CD4-positive, alpha-beta T cell treated with Interferon gamma for 1 hour (primary cell): ENCODE measurements around the gene PRRG1.
"Not testable (repeated sequence)": the region's sequence is repeated elsewhere in the genome, so short reads cannot be mapped to it uniquely, and the experiment has no call there.

Experiments
- DNase-seq: peaks from one replicate; pipeline ENCODE4 v3.0.0-alpha.2; 2020

Gene PRRG1

DNA sequence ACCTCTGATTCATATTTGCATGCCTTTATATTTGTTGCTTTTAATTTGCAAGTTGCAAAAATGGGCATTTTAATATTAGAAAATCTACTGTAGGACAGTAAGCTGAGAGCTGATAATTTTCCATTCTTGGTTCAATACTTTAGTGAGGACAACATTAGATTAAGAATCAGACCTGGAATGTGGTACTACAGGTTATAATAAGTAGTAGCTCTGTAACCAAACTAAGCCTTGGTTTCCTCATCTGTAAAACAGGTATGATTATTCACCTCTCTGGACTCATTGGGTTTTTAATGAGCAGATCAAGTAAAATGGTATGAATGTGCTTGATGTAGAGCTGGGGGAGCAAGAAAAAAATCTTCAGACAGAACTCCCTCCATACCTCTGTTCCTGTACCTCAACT lies 31.1 kb downstream of the PRRG1 start:
- no peak for DNase-seq

DNA sequence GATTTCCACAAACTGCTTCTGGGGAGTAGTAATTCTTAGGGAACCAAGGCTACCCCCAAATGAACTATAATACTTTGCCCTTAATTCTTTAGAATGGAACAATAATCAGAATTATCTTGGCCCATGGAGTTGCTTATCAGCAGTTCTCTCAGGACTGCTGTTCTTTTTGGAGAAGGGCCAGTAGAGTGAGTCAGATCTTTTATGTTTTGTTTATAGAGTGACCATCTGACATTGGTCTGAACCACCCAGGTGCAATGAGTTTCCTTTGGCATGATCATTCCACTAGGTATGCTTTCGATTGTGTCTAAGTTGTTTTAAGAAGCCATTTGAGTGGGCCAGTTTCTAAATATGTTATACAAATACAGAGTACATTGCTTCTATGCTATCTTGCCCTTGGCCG lies 31.8 kb downstream of the PRRG1 start:
- no peak for DNase-seq

DNA sequence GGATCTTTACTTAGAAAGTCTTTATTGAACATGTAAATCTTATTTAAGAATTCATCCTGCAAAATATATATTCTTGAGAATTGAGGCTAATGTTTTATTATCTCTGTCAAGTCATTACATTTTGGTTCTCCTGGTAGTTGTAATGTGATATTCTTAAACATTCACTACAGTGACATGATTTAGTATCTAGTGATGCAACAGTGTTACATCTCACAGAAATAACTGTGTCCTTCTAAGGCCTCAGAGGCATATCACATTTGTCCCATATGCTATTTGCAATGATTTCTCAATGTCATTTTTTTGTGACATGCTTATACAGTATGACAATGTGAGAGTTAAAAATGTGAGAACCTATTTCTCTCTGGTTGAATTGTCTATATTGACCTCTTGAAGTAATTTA lies 34.1 kb downstream of the PRRG1 start:
- no peak for DNase-seq

DNA sequence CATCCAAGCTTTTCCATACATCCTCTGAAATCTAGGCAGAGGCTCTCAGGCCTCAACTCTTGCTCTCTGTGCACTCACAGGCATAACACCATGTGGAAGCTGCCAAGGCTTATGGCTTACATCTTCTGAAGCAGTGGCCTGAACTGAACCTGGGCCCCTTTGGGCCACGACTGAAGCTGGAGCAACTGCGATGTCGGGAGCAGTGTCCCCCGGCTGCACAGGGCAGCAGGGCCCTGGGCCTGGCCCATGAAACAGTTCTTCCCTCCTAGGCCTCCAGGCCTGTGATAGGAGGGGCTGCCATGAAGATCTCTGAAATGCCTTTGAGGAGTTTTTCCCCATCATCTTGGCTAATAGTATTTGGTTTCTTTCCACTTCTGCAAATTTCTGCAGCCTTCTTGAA lies 39.2 kb downstream of the PRRG1 start:
- no peak for DNase-seq

DNA sequence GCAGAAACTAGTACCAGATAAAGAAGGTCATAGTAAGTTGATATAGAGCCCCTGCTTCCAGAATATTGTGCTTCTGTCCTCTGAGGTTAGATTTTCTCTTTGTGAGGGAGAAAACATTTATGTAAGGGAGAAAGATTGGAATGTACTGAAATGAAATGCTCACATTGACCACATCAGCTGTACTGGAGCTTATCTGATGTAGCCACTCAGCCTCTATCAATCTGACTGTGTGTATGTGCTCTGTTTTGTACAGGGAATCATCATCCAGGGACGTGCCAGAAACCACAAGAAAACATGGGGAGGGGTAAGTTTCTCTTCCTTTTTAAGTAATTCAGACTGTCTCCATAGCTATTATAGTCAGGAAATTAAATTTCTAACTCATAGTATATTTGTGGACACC lies 56.8 kb downstream of the PRRG1 start:
- DNase-seq, result no peak

DNA sequence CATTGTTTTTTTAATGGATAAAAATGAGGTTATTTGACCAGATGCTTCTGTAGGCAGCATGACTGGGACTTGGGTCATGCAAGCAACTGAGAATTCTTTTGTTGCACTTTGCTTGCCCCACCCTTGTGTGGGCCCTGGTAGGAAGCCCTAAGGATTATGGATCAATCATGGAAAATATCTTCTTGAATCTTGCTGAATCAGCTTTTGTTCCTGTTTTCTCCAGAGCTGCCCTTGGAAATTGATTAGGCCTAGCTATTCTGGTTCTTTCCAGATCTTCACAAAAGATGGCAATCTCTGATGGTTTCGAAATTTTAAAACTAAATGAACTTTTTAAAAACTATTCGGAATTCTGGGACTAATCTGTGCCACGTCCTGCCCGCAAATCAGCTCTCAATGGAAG lies 58.6 kb downstream of the PRRG1 start:
- no peak for DNase-seq

DNA sequence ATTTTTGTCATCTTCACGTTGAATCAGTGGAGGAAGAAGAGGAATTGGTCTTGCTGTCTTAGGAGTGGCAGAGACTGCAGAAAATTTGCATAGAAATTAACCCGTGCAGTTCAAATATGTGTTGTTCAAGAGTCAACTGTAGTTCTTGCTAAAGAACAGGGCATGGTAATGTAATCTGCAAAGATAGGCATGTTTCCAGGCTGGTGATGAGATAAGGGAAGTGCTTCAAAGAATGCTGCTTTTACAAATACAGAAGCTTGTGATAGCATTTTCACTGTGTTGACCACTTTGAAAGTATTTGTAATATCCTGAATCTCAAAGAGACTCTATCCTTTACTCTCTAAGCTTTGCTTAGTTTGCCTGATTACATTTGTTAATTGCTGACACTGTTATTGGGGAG lies 60.1 kb downstream of the PRRG1 start:
- no peak for DNase-seq

DNA sequence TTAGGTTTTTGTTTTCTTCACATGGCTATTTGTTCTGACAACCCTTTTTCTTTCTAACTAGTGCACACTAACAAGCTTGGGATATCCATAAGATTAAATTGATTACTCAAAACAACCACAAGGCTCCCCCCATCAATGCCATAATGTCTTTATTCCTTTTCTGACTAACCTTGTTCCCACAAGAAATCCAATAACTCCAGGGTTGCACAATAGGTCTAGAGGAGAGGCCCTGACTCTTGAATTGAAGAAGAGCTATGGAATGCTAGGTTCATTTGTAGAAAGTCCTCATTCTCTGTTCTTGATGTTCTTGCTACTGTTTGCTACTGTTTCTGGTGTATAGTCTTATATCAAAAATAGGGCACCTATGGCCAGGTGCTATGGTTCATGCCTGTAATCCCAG lies 71.0 kb downstream of the PRRG1 start:
- no peak for DNase-seq

DNA sequence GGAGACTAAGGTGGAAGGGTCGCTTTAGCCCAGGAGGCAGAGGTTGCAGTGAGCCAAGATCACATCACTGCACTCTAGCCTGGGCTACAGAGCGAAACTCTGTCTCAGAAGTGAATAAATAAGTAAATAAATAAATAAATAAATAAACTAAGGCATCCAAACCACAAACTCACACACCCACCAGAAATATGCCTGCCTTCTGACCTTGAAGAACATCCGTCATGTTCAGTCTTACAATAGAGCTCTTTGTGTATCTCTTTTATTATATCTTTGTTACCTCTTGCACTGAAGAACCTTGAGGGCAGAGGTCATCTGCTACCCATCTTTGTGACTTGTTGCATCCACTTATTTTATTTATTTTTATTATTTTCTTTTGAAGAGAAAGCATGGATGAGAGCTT lies 71.6 kb downstream of the PRRG1 start:
- DNase-seq, result no peak

DNA sequence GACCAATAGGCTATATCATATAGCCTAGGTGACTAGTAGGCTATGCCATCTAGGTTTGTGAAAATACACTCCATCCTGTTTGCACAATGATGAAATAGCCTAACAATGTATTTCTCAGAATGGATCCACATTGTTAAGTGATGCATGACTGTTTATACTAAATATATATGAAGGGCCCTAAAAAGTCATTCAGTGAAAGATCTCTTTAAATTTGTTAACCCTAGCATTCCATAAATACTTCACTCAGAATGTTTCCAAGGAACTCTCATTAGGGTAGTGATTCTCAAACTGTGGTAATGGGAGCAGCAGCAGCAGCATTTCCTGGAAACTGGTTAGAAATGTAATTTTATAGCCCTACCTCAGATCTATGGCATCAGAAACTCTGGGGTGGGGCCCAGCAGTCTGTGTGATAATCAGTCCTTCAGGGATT lies 74.9 kb downstream of the PRRG1 start:
- no peak for DNase-seq

DNA sequence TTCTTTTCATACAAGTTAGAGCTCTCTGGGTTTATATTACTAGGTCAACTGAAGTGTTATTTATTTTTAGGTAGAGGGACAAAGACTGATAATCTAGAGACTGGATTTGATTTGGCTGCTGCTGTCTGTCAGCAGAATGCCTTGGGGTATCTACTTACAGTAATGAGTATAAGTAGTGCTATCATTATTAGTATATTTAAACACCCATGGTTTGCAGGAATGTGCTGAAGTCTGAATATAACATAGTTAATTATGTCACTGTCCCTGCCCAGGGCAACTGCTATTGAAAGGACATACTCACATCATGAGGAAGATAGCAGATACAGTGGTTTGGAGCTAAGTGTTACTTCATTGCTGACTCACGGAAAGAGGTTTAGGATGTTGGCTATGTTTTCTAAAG lies 76.2 kb downstream of the PRRG1 start:
- DNase-seq, result no peak

DNA sequence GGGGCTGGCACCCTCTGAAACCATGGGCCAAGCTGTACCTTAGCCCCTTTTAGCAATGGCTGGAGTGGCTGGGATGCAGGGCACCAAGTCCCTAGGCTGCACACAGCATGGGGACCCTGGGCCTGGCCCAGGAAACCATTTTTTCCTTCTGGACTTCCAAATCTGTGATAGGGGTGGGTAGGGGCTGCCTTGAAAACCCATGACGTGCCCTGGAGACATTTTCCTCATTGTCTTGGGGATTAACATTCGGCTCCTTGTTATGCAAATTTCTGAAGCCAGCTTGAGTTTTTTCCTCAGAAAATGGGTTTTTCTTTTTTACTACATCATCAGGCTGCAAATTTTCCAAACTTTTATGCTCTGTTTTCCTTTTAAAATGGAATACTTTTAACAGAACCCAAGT lies 79.8 kb downstream of the PRRG1 start:
- not testable (repeated sequence) for DNase-seq

DNA sequence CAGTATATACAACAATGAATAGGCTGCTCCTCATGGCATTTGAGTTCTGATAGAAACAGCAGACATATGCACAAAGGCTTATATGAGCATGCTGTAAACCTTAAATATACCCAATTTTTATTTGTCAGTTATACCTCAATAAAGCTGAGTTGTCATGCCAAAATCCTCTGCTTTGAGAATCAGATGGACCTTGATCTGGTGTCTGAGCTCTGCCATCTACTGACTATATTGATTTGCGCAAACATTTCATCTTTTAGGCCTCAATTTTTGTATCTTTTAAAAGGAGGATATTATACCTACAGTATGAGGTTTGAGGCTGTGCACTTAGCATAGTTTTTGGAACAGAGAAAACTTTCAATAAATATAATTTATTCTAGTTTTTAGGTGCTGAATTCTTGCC lies 85.2 kb downstream of the PRRG1 start:
- DNase-seq, result no peak

DNA sequence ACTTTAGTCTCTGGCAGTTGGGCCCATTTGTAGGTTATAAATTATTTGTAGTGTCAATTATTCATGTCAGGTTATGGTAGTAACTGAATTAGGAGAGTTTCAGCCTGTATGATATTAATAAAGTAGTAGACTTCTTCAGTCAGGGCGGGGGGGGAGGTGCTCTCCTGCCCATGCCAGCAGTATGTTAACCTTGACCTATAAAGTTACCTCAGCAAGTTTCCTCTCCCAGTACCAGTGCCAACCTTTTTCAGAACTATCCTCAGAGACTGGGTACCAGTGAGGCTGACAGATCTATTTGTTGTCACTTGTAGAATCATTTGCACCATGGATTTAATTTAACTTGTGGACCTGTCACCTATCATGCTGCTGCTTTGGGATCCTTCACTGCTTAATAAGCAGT lies 88.0 kb downstream of the PRRG1 start:
- no peak for DNase-seq

DNA sequence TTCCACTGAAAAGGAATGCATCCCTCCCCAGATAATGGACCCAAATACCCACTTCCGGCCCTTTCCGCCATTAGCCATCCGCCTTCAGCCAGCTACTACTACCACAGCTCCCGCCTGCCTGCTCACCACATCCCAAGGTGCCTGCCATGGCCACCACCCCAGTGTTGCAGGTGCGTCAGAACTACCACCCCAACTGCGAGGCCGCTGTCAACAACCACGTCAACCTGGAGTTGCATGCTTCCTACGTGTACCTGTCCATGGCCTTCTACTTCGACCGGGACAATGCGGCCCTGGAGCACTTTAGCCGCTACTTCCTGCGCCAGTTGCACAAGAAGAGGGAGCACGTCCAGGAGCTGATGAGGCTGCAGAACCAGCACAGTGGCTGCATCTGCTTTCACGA lies 92.2 kb downstream of the PRRG1 start:
- no peak for DNase-seq

DNA sequence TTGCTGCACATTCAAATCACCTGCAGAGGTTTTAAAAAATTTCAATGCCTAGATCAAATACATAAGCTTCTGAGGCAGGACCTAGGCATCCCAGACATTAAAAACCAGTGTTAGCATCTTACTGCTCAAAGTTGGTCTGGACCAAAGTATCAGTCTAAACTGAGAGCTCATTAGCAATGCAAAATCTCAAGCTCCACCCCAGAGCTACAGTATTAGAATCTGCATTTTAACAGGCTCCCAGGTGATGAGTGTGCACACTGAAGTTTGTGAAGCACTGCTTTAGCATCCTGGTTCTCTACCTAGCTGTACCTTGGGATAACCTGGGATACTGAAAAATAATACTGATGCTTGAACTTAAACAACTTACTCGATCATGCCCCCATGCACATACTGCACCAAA lies 96.0 kb downstream of the PRRG1 start:
- no peak for DNase-seq

DNA sequence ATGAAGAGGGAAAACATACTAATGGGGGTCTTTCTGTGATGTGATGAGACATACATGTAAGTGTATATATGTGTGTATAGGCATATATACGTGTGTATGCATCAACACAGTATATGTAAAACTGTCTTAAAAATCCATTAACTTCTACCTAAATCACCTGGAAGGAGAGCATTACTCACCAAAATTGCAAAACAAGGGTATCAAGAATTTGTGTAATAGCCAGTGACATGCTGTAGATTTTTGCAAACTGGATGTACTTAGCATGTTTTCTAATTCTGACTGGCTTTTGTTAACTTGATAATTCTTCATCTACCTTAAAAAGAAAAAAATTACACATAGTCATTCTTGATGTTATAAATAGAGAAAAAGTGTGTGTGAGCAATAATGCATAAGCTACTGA lies 104.7 kb downstream of the PRRG1 start:
- no peak for DNase-seq

DNA sequence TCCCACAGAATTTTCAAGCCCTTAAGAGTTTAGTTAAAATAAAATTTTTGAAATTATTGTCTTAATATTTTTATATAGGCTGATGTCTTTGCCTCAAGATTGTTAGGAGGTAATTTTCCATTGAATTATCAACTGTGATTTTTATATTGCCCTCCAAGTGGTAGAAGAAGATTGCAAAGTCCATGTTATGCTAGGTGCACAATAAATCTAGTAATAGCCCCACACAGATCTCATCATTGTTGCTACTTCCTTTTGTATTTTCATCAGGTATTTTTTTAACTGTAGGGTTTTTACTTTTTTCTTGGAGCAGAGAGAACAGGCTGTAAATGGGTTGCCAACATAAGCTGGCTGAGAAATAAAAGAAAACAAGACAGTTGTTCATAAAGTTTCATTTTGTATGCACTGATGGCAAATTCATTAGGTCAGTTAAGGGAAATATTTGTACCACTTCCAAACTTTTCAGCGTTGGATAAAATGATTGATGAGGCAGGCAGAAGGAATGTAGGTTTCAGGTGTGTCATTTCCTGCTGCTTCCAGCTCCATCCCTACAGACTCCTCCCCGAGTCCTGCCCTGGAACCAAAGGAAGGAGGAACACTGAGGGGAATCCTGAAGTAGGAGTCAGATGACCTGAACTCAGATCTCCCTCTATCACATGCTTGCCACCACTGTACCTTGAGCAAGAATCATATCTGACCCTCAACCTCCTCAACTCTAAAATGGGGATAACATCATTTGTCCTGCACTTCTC lies 105.5 kb downstream of the PRRG1 start:
- no peak for DNase-seq

DNA sequence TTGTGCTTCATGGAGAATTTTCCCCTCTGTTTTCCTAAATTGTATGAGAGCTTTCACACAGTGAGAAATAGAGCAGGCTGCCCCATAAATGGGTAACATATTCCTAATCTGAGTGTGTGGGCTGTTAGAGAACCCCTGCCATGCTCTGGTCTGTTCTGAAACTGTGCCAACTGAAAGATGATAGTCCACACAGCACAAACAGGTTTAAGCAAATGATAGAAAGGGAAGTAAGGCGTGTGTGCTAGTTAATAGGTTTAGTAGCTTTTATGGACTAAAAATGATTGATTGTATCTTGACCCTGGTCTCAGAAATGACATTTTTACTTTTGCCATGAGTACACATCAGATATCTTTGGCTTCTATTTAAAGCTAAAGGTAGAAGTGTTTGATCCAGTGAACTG lies 106.2 kb downstream of the PRRG1 start:
- DNase-seq, result no peak

DNA sequence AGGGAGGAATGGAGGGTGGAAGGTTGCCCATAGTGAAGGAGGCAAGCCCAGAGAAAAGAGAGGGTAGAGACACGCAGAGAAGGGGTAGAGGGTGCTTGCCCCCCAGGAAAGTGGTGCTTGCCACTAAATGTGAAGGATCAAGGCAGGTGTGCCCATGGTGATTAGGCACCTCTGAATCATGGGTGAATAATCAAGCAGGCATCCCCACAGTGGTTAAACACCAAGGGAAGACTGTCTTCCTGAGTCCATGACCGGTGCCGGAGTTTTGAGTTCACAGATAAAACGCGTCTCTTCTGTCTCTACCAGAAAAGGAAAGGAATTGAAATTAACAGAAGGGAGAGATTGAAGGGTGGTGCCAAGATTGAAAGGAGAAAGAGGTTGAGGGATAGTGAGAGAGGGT lies 111.1 kb downstream of the PRRG1 start:
- not testable (repeated sequence) for DNase-seq

DNA sequence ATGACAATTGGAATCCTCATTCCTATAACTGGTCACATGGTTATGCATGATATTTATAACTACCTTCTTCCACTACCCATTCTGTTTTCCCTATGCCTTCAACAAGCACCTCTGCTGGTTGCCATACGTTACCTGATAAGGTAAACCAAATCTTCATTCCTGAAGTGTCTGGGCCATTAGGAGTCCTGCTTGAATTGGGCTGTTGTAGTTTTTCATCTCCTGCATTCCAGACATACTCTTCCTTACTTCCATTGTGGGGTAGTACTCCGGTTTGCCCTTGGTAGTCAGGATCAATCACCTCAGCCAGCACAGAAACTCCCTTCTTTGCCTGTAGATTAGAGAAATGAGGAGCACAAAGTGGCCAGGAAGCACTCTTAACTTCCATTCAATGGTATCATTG lies 113.2 kb downstream of the PRRG1 start:
- no peak for DNase-seq

DNA sequence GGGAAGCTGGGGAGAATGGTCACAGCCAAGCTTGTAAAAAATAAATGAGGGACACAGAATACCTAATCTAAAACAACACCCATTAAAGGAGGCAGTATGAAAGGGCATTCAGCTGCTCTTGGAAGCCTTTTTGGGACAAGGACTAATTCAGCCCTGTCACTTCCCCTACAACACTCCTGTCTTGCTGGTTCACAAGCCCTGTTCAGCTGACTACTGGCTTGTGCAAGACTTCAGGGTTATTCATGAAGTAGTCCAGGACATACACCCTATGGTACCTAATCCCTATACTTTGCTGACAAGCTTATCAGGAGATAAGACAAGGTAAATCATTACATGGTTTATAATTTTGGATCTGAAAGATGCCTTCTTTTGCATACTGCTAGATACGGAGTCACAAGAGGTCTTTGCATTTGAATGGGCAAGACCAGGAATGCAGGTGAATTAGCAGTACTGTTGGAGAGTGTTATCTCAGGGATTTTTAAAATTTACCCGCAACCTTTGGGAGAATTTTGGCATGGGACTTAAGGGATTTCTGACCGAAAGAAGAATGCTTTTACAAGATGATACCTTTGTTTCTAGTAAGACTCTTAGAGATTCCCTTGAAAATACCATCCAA lies 119.1 kb downstream of the PRRG1 start:
- DNase-seq, result no peak

DNA sequence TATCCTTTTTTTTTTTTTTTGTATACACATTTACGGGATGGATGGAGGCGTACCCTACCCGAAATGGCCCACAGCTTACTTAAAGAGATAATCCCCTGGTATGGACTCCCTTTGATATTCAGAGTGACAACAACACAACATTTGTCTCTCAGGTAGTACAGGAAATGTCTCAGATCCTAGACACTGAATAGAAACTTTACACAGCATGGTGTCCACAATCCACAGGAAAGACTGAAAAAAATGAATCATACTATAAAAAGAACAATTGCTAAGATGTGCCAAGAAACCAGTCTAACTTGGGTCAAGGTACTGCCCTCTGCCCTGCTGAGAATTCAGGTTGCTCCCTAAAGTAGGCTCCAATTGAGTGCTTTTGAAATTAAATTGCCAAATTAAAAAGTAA lies 121.5 kb downstream of the PRRG1 start:
- no peak for DNase-seq

DNA sequence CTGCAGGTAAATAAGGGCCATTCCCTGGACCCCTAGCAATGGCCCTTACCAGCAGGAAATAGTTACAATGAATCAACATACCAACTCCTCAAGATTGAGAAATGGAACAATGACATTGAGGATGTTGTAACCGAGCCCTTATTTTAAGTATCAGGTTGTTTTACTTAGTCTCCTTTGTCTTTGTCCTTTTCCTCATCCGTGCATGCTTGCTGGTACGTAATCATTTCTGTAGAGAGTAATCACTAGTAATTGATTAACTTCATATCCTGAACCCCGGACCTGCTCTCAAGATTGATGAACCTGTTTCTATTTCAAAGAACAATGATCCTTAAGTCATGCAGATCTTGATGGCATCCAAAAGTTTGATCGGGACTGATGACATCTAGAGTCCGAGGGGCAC lies 123.7 kb downstream of the PRRG1 start:
- no peak for DNase-seq

DNA sequence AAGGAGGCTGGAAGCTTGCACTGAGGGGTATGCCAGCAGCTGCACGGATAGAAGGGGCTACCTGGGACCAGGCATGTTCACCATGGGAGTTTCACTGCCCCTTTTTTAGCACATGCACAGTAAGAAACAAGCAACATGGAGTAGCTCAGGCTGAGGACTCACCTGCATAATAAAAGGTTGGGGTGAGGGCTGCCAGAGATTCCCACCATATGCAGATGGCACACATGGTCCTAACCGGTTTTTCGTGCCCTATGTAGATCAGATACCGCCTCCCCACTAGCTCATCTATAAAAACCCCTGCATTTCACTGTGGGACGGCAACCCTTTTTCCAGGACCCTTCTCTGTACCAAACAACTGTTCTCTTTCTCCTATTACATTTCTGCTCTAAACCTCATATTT lies 125.3 kb downstream of the PRRG1 start:
- no peak for DNase-seq
